Activated CD4-positive, alpha-beta memory T cell treated with anti-CD3 and anti-CD28 coated beads, Interleukin-2, amount 10 ng/mL, durations not matched to agents 7 days and 5 days (primary cell): Measurements from ENCODE around the gene TMEM236. TPM values are rescaled to one million over a fixed set of nuclear protein-coding genes. Genes with fewer than 3 reads are reported as not detected.
A peak's percentile ranks its signal among the peaks of the same experiment; 100 is the strongest.

Experiments used
- CTCF ChIA-PET: fragments of 350-600 bp; sonication (Branson Sonifier 250); formaldehyde crosslinking; loops from one replicate; lab custom pipeline; 2021; ENCODE audit warnings: antibody characterized with exemption, inconsistent platforms; lab: Charles Lee
- POLR2A ChIA-PET: fragments of 350-600 bp; sonication (Branson Sonifier 250); formaldehyde crosslinking; loops from one replicate; lab custom pipeline; 2021; ENCODE audit warnings: antibody characterized with exemption; lab: Charles Lee
- DNase-seq: peaks from one replicate; pipeline ENCODE4 v3.0.0-alpha.2; 2020
- H3K27ac Mint-ChIP-seq: one replicate; pipeline ENCODE4 v1.8.0; 2021; ENCODE audit warnings: mild to moderate bottlenecking, mixed read lengths
- H3K27me3 Mint-ChIP-seq: one replicate; pipeline ENCODE4 v1.8.0; 2021; ENCODE audit warnings: mixed read lengths
- H3K36me3 Mint-ChIP-seq: one replicate; pipeline ENCODE4 v1.8.0; 2021; ENCODE audit warnings: low read depth, mixed read lengths
- H3K4me1 Mint-ChIP-seq: one replicate; pipeline ENCODE4 v1.8.0; 2021; ENCODE audit warnings: mixed read lengths
- H3K4me3 Mint-ChIP-seq: one replicate; pipeline ENCODE4 v1.8.0; 2021; ENCODE audit warnings: mild to moderate bottlenecking, mixed read lengths
- H3K9me3 Mint-ChIP-seq: one replicate; pipeline ENCODE4 v1.8.0; 2021; ENCODE audit warnings: mixed read lengths
- total RNA-seq, 2 experiments: library from RNA; stranded (reverse); gene quantifications; one replicate each; pipeline ENCODE4 v1.2.3, GENCODE V29; 2021

The TMEM236 gene
- total RNA-seq, 2 experiments from 2014 or later, result 0.08 to 0.15 TPM

DNA sequence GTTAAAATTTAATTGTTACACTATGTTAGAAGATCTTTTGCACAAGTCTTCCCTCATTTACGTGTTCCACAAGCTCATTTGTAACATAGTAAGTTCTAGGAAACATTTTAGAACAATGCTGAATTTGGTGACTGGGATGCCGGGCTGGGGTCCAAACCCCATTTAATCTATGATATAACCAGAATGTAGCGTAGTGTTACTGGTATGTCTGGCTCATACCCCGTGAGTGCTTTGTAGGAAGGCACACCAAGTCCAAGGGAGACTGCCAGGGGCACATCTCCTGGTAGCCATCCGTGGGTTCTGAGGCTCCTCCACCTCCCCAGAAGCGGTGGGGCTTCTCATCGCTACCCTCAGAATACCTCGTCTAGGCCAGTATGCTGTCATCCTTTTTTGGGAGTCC, 21.3 kb upstream of the TMEM236 start:
- ChIA-PET CTCF (no interaction called here), POLR2A (no interaction called here)
- H3K9me3 Mint-ChIP-seq, result no peaks in the 10 kb centered on the region
- no peaks in the 10 kb centered on the region for H3K4me1 Mint-ChIP-seq
- DNase-seq, result no peak
- no peaks in the 10 kb centered on the region for H3K27me3 Mint-ChIP-seq
- no peak overlapping the region for H3K27ac Mint-ChIP-seq
- H3K36me3 Mint-ChIP-seq, result no peaks in the 10 kb centered on the region
- no peak overlapping the region for H3K4me3 Mint-ChIP-seq

DNA sequence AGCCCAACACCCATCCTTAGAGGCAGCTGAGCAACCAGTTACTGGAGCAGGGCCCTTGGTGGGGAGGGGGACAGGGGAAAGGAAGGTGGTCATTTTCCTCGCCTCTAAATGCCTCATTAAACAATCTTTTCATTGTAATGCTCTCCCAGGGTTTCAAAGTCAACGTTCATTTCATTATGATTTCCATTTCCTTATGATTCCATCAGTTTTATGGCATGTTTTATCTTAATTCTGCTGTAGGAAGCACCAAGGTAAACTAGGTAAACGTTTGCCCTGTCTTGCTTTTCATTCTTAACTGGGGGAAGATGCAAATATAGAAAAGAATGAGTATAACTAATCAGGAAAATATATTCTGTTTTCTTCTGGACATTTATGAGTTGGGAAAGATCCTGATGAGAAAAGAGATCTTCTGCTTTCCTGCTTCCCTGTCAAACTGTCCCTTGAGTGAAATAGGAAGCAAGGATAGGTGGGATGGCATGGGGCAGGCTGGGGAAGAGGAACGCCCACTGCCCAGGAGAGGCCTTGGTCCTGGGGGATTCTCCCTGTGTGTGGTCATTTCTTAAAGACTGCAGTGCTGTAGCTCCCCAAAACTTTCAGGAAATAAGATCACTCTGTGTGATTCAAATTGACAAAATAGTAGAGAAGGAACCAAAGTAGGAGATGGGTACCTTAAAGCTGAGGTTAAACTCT, 20.5 kb upstream of the TMEM236 start:
- H3K27ac Mint-ChIP-seq, result no peak overlapping the region
- no peaks in the 10 kb centered on the region for H3K9me3 Mint-ChIP-seq
- ChIA-PET POLR2A (no interaction called here), CTCF (no interaction called here)
- no peak overlapping the region for H3K4me3 Mint-ChIP-seq
- no peaks in the 10 kb centered on the region for H3K4me1 Mint-ChIP-seq
- H3K36me3 Mint-ChIP-seq, result no peaks in the 10 kb centered on the region
- H3K27me3 Mint-ChIP-seq, result no peaks in the 10 kb centered on the region
- no peak for DNase-seq

DNA sequence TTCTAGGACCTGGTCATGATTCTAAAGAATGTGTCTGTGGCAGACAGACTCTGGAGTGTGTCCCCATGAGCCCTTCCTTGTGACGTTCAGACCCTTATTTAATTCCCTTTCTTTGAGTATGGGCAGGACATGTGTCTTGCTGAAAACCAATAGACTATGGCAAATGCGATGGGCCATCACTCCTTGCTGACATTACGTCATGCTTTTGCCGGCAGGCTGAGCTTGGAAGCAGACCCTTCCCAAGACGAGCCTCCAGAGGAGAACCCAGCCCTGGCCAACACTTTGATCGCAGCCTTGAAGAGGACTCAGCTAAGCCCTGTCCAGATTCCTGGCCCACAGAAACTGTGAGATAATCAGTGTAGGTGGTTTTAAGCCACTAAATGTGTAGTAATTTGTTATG, 18.4 kb upstream of the TMEM236 start:
- CTCF ChIA-PET, result no interaction called here
- no peaks in the 10 kb centered on the region for H3K9me3 Mint-ChIP-seq
- no peaks in the 10 kb centered on the region for H3K27me3 Mint-ChIP-seq
- POLR2A ChIA-PET, result no interaction called here
- no peaks in the 10 kb centered on the region for H3K36me3 Mint-ChIP-seq
- H3K27ac Mint-ChIP-seq, result no peak overlapping the region
- DNase-seq, result no peak
- peaks cover 2% of the 10 kb centered on the region for H3K4me1 Mint-ChIP-seq
- H3K4me3 Mint-ChIP-seq, result no peak overlapping the region

DNA sequence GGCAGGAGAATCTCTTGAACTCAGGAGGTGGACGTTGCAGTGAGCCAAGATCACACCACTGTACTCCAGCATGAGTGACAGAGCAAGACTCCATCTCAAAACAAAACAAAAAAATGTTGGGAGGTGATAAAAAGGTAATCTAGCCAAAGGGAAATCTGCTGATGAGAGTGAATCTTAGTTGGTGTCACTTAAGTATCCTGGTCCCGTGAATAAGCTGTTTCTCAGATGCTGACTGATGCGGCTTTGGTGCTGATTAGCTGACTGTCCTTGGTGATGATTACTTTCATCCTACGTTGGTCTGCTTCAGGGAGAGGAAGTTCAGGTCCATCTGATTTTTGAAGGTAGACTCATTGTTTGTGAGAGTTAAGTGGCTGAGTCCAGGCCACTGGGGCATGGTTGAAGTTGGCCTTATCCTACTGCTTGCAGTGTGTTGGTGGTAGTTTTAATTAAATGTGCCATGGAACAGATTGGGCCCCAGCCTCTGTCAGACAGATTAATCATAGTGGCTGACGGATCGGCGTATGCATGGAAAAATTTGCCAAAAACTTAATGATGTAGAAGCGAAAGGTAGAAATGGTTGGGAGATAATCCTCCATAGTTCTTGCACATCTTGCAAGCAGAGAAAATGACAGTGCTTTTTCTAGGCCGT, 17.4 kb upstream of the TMEM236 start:
- no peak for DNase-seq
- ChIA-PET CTCF (no interaction called here), POLR2A (no interaction called here)
- H3K36me3 Mint-ChIP-seq, result no peaks in the 10 kb centered on the region
- H3K4me3 Mint-ChIP-seq, result no peak overlapping the region
- H3K27ac Mint-ChIP-seq, result no peak overlapping the region
- no peaks in the 10 kb centered on the region for H3K27me3 Mint-ChIP-seq
- H3K9me3 Mint-ChIP-seq, result no peaks in the 10 kb centered on the region
- H3K4me1 Mint-ChIP-seq, result peaks cover 2% of the 10 kb centered on the region

DNA sequence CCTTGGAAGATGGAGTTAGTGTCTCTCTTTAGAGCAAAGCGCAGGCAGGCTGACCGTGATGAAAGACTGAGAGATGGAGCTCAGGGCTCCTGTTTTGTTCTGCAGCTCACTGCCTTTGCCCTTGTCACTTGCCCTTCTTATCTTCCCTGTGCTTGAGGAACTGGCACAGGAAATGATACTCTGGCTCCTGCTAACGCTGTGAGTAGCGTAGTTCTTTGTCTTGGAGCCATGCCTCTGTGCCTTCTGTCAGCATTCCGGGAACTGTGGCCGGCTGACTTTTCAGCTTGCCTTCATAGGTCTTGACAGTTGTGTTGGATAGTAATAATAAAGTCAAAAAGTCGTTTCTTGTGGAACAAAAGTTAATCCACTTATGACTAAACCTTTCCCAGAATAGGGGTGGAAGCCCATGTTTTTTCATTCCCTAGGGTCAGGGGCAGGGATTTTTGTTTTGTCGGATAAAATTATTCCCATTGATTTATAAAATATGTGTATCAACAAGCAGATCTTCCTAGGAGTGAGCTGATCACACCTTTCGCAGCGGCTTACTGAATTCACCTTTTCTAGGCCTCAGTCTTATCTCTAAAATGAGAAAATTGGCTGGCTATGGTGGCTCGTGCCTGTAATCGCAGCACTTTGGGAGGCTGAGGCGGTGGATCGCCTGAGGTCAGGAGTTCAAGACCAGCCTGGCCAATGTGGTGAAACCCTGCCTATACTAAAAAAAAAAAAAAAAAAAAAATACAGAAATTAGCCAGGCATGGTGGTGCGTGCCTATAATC, 16.6 kb upstream of the TMEM236 start:
- CTCF ChIA-PET, result interaction anchor here (0.7 to 1.2 kb wide), 4 partner anchors 138 to 458 kb away, joined by 3 to 4 read pairs (median 3); no protein-coding TSS in a partner anchor
- no peak for DNase-seq
- POLR2A ChIA-PET, result no interaction called here
- no peaks in the 10 kb centered on the region for H3K27me3 Mint-ChIP-seq
- H3K9me3 Mint-ChIP-seq, result no peaks in the 10 kb centered on the region
- no peak overlapping the region for H3K4me3 Mint-ChIP-seq
- no peak overlapping the region for H3K27ac Mint-ChIP-seq
- H3K36me3 Mint-ChIP-seq, result no peaks in the 10 kb centered on the region
- H3K4me1 Mint-ChIP-seq, result peaks cover 2% of the 10 kb centered on the region

DNA sequence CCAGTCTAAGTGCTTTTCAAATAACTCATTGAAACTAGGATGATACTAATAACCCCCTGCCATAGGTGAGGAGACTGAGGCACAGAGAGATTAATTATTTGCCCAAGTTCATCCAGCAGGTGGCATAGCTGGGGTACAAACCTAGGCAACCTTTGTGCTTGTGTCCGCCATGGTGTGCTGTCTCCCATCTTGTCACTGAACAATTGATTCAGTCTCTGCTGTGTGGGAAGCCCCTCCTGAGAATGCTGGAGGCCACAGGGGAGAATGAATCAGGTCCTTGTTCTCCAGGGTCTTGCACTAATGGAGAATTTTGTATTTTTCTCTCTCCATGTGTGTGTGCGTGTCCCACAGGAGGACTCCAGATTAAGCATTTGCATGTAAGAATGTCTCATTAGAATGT, 15.8 kb upstream of the TMEM236 start:
- Mint-ChIP-seq H3K27ac (no peak overlapping the region), H3K36me3 (no peaks in the 10 kb centered on the region), H3K27me3 (no peaks in the 10 kb centered on the region), H3K9me3 (no peaks in the 10 kb centered on the region), H3K4me3 (no peak overlapping the region), H3K4me1 (peaks cover 2% of the 10 kb centered on the region)
- no peak for DNase-seq
- ChIA-PET POLR2A (no interaction called here), CTCF (interaction anchor here (0.7 to 2.5 kb wide), 9 partner anchors 10 to 459 kb away, joined by 3 to 8 read pairs (median 3); partner anchors contain the start of gene STAM)

DNA sequence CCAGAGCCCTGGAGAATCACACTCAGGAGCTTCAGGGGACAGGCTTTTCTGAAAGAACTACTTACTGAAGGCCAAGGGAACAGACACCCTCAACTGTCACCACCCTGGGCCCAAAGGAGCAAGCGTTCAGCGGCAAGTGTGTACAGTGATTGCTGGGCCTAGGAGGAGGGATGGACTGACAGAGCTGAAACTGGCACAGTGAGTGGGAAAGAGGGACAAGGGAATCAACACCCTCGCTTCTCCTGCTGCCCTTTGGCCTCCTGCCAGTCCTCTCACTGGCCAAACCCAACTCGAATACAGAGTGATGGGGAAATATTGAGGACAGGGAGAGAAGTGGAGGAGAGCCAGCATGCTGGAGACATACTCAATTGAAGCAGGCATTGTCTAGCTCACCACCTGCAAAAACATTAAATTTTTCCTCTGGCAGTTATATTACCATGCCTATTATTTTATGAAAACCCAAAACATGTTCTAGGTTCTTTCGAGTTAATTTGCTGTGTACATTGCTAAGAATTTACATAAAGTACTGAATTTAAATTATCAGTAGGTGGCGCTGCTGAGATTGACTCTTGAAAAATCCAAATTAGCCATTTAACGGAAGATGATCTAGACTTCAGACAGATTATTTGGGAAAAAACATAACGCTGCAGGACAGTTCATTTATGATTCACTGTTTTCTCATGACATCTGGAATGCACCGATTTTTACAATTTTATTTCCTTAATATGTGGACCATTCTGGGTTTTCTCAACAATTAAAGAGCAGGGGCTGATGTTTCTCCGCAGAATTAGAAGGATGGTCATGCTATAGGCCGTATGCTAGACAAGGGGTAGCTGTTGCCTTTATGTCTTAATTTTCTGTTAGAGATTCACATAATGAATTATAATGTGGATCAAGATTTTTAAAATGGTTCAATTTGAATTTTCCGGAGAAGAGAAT, 14.7 kb upstream of the TMEM236 start:
- Mint-ChIP-seq H3K4me1 (peaks cover 4% of the 10 kb centered on the region), H3K36me3 (no peaks in the 10 kb centered on the region), H3K27ac (no peak overlapping the region), H3K9me3 (no peaks in the 10 kb centered on the region), H3K27me3 (no peaks in the 10 kb centered on the region), H3K4me3 (no peak overlapping the region)
- ChIA-PET CTCF (interaction anchor here (0.6 to 2.5 kb wide), 12 partner anchors 8 to 377 kb away, joined by 3 to 8 read pairs (median 3); partner anchors contain the start of genes HACD1 and STAM), POLR2A (no interaction called here)
- DNase-seq, result no peak

DNA sequence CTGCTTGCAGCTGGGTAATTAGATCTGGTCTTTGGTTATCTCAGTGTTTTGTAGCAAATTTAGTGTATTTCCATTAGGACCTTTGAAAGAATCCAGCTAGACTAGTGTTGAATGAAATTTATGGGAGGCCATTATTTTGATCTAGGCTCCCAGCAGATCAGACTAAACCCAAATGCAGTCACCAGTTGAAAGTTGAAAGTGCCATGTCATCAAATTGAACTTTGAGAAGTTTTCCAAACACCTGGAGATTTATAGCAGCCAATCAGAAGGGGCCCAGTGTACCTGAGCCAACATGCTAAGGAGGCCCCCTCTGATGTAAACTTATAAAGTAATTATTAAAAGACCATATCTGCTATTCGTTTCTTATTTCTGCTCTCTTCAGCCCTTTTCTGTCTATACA, 11.3 kb upstream of the TMEM236 start:
- peaks cover 24% of the 10 kb centered on the region for H3K4me1 Mint-ChIP-seq
- POLR2A ChIA-PET, result no interaction called here
- no peaks in the 10 kb centered on the region for H3K27me3 Mint-ChIP-seq
- DNase-seq, result no peak
- H3K36me3 Mint-ChIP-seq, result no peaks in the 10 kb centered on the region
- no peak overlapping the region for H3K4me3 Mint-ChIP-seq
- CTCF ChIA-PET, result no interaction called here
- H3K27ac Mint-ChIP-seq, result no peak overlapping the region
- H3K9me3 Mint-ChIP-seq, result no peaks in the 10 kb centered on the region

DNA sequence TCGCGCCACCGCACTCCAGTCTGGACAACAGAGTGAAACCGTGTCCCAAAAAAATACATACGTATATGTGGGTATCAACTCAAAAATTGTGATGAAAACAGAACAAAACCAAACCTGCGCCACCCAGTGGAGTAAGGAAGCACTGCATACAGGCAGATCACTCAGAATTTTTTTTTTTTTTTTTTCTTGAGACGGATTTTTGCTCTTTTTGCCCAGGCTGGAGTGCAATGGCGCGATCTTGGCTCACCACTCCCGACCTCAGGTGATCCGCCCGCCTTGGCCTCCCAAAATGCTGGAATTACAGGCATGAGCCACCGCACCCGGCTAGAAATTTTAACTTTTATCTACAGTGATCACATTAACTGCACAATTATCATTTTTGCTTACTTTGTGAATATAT, 9.1 kb upstream of the TMEM236 start:
- H3K27ac Mint-ChIP-seq, result no peak overlapping the region
- H3K36me3 Mint-ChIP-seq, result no peaks in the 10 kb centered on the region
- peak; percentile 76 for DNase-seq
- H3K4me3 Mint-ChIP-seq, result peak overlapping the region; percentile 17
- H3K9me3 Mint-ChIP-seq, result no peaks in the 10 kb centered on the region
- H3K27me3 Mint-ChIP-seq, result no peaks in the 10 kb centered on the region
- peaks cover 22% of the 10 kb centered on the region for H3K4me1 Mint-ChIP-seq
- CTCF ChIA-PET, result interaction anchor here (0.7 to 1.8 kb wide), 8 partner anchors 12 to 919 kb away, joined by 3 to 9 read pairs (median 4); partner anchors contain the start of gene STAM
- POLR2A ChIA-PET, result interaction anchor here (1.4 kb wide), 1 partner anchor 99 kb away, joined by 6 read pairs; the partner anchor contains the start of gene STAM

DNA sequence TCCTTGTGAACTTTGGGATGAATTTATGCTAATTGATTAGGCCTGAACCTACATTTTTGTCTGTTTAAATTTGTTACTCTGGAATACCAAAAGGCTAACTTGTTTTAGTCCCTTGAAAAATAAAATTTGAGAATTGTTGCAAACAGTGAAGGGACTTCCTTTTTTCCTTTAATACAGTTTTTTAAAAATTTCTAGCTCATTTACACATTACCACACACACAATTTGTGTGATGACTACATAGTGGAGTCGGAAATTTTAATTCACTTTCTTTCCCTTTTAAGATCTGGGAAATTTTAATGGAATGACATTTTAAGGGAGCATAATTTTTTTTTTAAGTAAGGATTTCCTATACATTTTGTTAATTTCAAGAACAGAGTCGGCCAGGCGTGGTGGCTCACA, 8.6 kb upstream of the TMEM236 start:
- CTCF ChIA-PET, result interaction anchor here (0.8 to 1.8 kb wide), 3 partner anchors 100 to 137 kb away, joined by 3 to 5 read pairs (median 4); partner anchors contain the start of gene STAM
- no peak overlapping the region for H3K4me3 Mint-ChIP-seq
- H3K36me3 Mint-ChIP-seq, result no peaks in the 10 kb centered on the region
- no peak for DNase-seq
- H3K4me1 Mint-ChIP-seq, result peaks cover 22% of the 10 kb centered on the region
- H3K9me3 Mint-ChIP-seq, result no peaks in the 10 kb centered on the region
- no peaks in the 10 kb centered on the region for H3K27me3 Mint-ChIP-seq
- POLR2A ChIA-PET, result no interaction called here
- H3K27ac Mint-ChIP-seq, result no peak overlapping the region

DNA sequence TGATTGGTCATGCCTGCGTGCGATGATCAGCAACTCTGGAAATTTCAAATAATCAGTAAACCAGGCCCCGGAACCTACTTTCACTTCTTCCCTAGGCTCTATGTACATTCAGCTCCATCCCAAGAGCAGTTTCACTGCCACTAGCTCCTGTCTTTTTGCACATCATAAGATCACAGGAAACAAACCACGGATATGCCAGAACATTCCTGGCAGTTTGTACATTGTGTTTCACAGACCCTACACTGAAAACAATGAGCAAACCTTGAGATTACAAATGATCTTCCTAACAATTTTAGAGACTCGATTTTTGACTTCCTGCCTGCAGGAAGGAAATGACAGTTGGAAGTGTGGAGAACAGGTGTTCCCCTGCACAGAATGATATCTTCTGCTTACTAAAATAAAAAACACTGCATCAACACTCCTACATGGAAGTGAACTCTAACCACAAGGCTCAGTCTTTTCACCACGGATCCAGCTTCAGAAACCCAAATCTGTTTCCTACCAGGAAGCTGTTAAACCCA, 7.6 kb upstream of the TMEM236 start:
- POLR2A ChIA-PET, result no interaction called here
- H3K27ac Mint-ChIP-seq, result no peak overlapping the region
- CTCF ChIA-PET, result interaction anchor here (1.8 kb wide), 1 partner anchor 138 kb away, joined by 4 read pairs; no protein-coding TSS in a partner anchor
- H3K4me3 Mint-ChIP-seq, result no peak overlapping the region
- no peaks in the 10 kb centered on the region for H3K36me3 Mint-ChIP-seq
- DNase-seq, result no peak
- no peaks in the 10 kb centered on the region for H3K27me3 Mint-ChIP-seq
- H3K9me3 Mint-ChIP-seq, result no peaks in the 10 kb centered on the region
- peaks cover 22% of the 10 kb centered on the region for H3K4me1 Mint-ChIP-seq
